HG03139 (cell line): ENCODE results near the gene TUBB2A.
"Not testable (repeated sequence)": the region's sequence is repeated elsewhere in the genome, so short reads cannot be mapped to it uniquely, and the experiment has no call there.

Experiments
- ATAC-seq: cut with Tn5 transposase; IDR thresholded peaks from one replicate; pipeline ENCODE4 v1.9.1; 2021; ENCODE audit not compliant: unreplicated experiment

Gene TUBB2A

DNA sequence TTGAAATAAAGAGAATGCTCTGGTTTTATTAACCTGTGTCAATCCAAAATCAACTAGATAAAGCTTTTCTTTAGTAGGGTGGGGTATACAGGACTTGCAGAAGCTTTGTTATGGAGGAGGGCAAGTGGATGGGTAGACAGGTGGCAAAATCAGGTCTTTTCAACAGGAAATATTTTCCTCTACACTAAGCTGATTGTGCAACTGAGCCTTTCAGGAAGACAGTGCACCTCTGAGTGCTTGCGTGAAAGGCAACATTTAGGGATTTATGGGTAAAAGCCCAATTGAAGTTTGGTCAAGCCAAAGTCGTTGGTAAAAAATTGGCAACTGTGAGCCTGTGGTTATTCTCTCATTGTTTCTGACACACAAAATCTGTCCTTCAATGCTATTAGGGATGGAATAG, 23.8 kb upstream of the TUBB2A start:
- ATAC-seq: no peak

DNA sequence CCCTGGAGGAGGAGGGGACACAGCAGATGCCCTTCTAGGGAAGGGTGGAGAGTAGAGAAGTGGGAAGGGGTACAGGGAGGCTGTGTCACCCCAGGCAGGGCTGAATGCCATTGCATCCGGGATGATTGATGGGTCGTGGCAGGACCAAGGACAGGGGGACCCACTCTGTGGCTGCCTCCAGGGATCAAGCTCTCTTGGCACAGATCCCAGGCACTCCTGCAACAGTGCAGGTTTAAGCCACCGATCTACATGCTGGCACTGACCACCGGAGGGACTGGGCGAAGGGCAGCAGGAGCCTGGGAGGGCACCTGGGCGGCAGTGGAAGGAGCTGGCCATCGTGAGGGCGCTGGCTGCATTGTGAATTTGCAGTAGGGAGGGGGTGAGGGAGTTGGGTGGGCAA, 22.6 kb upstream of the TUBB2A start:
- ATAC-seq: not testable (repeated sequence)

DNA sequence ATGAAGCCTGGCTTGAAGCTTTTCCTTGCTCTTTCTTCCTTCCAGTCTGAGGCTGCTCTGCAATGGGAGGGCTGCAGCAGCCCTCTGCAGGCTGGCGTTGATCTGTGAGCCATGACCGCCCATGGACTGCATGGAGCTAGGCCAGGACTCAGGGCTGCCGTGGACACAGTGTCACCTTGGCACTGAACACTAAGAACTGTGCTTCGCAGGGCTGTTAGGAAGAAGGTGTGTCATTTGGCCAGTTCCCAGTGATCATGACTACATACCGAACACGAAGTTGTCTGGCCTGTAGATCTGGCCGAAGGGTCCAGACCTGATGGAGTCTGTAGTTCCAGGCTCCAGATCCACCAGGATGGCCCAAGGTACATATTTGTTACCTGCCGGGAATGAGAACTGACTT, 21.3 kb upstream of the TUBB2A start:
- ATAC-seq: not testable (repeated sequence)

DNA sequence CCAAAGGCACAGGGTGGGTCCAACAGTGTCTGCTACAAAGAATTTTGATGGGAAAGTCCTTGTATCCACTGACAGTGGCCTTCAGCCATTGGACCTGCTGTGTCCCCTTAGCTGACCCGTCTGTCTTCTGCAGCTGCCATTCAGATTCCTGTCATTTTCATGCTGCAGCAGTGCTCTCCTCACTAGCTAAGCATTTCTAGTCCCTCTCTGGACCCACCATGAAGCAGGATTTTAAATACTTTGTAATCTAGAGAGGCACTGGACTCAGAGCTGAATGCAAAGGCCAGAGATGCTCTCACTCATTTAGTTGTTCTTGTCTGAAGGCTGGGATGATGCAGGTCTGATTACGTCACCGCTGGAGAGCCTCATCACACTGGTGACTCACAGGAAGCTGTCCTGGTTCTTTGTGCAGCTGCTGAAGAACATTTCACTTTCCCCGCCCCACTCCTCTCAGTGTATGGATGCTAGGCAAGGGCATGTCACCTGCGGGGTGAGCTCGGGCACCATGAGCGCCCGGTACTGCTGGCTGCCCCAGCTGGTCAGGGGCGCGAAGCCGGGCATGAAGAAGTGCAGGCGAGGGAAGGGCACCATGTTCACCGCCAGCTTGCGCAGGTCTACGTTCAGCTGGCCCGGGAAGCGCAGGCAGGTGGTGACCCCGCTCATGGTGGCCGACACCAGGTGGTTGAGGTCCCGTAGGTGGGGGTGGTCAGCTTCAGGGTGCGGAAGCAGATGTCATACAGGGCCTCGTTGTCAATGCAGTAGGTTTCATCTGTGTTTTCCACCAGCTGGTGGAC, 19.4 kb upstream of the TUBB2A start:
- no peak for ATAC-seq

DNA sequence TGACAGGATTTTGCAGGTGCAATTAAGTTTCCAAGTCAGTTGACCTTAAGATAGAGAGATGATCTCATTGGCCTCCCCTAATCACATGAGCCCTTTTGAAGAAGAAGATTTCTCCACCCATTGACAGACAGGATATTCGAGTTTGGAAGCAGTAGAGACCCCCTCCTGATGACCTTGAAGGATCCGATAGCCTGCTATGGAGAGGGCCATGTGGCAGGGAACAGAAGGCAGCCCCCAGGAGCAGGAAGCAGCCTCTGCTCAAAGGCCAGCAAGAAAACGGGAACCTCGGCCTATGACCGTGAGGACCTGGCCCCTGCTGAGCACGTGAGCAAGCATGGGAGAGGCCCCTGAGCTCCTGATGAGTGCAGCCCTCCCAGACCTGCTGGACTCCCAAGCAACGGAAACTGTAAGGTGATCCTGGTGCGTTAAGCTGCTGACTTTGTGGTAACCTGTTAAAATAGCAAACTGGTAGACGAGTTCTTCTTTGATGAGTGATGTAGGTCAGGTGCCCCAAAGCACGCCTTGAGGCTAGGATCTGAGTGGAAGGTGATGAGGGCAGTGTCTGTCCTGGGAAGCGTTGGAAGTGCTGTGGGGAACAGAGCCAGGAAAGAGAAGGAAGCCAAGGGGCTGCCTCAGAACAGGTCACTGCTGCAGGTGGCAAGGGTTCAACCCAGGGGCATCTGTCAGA, 18.5 kb upstream of the TUBB2A start:
- ATAC-seq: no peak

DNA sequence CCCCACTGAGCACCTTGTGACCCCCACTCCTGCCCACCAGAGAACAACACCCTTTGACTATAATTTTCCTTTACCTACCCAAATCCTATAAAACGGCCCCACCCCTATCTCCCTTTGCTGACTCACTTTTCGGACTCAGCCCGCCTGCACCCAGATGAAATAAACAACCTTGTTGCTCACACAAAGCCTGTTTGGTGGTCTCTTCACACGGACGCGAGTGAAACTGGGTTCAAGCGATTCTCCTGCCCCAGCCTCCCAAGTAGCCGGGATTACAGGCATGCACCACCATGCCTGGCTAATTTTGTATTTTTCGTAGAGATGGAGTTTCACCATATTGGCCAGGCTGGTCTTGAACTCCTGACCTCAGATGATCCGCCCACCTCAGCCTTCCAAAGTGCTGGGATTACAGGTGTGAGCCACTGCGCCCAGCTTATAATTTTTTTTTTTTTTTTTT, 16.3 kb upstream of the TUBB2A start:
- not testable (repeated sequence) for ATAC-seq

DNA sequence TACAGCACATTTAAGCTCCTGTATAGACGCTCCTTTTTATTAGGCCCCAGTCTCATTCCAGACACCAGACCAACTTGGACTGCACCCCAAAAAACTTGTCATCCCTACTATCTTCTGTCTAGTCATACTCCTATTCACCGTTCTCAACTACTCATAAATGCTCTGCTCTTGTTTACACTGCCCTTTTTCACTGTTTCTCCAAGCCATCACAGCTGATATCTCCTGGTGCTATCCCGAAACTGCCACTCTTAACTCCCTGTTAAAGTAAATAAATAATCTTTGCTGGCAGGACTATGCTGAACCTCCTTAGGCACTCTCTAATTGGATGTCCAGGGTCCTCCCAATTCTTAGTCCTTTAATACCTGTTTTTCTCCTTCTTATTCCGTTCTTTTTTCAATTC, 15.4 kb upstream of the TUBB2A start:
- not testable (repeated sequence) for ATAC-seq

DNA sequence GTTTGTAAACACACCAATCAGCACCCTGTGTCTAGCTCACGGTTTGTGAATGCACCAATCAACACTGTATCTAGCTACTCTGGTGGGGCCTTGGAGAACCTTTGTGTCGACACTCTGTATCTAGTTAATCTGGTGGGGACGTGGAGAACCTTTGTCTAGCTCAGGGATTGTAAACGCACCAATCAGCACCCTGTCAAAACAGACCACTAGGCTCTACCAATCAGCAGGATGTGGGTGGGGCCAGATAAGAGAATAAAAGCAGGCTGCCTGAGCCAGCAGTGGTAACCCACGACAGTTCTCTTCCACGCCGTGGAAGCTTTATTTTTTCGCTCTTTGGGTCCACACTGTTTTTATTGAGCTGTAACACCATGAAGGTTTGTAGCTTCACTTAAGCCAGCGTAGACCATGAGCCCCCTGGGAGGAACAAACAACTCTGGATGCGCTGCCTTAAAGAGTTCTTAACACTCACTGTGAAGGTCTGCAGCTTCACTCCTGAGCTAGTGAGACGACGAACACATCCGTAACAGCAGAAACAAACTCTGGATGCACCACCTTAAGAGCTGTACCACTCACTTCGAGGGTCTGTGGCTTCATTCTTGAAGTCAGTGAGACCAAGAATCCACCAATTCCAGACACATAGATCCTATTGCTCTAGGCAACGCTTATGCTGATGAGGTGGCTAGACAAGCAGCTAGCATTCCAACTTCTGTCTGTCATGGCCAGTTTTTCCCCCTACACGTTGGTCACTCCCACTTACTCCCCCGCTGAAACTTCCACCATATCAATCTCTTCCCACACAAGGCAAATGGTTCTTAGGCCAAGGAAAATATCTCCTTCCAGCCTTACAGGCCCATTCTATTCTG, 14.2 kb upstream of the TUBB2A start:
- not testable (repeated sequence) for ATAC-seq

DNA sequence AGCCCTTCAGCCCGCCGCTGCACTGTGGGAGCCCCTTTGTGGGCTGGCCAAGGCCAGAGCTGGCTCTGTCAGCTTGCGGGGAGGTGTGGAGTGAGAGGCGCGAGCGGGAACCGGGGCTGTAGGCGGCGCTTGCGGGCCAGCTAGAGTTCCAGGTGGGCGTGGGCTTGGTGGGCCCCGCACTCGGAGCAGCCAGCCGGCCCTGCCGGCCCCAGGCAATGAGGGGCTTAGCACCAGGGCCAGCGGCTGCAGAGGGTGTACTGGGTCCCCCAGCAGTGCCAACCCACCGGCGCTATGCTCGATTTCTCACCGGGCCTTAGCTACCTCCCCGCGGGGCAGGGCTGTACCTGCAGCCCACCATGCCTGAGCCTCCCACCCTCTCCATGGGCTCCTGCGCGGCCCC, 13.3 kb upstream of the TUBB2A start:
- ATAC-seq: not testable (repeated sequence)

DNA sequence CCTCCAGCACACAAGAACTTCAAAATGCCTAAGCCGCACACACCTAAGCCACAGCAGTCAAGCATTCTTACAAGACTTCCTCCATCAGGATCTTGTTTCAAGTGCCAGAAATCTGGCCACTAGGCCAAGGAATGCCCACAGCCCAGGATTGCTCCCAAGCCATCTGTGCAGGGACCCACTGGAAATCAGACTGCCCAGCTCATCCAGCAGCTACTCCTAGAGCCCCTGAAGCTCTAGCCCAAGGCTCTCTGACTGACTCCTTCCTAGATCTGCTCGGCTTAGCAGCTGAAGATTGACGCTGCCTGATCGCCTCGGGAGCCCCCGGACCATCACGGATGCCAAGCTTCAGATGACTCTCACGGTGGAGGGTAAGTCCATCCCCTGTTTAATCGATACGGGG, 10.7 kb upstream of the TUBB2A start:
- not testable (repeated sequence) for ATAC-seq

DNA sequence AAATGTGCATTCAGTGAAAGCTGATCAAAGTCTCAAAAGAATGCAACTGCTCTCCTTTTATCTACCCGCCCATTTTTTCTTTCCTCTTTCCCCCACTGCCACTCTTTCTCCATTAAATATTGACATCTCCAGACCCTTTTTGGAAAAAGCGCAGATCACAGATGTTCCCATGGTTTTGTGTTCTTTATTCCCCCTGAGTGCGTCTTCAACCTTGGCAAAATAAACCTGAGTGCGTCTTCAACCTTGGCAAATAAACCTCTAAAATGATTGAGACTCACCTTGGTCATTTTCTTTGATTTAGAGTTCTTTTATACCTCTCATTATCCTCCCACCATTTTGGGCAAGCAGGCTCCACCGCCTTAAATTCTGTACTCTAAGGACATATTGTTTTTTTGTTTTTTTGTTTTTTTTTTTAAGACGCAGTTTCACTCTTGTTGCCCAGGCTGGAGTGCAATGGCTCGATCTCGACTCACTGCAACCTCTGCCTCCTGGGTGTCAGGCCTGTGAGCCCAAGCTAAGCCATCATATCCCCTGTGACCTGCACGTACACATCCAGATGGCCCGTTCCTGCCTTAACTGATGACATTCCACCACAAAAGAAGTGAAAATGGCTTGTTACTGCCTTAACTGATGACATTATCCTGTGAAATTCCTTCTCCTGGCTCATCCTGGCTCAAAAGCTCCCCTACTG, 9.3 kb upstream of the TUBB2A start:
- not testable (repeated sequence) for ATAC-seq

DNA sequence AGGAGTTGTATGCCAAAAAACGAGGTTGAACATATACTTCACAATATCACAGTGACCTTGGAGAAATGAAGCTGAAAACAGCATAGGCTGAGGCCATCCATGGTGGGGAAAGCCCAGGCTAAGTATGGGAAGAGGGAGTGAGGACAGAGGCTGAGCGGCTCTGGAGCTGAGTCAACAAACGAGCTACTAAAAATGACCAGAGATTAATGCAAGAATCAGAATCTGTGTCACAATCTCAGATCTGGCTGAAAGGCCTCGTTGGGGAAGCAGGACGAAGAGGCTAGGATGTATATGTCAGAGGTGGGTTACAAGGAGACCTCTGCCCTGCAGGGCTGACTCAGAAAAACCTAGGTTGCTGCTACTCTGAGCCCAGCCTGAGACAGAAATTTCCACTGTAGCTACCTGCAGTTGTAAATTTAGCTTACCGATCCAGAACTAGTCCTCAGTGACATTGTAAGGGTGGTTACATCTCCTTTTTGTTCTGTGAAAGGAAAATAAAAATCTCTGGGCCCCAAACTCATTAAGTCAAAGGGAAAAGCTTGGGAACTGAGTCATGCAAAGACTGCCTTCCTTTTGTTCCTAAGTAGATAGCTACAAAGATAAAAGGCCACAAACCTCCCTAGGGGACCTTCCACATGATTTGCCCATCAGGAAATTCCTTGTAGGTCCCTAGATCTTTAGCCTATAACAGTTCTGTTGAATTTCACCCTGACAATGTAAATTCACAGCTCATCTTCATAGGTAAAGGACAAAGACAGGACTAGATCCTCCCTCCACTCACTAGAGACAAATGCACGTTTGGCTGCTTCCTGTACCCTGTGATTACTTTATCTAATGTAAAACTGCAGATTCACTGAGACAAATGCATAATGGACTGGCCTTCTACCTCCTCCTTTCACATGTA, 8.5 kb upstream of the TUBB2A start:
- ATAC-seq: no peak

DNA sequence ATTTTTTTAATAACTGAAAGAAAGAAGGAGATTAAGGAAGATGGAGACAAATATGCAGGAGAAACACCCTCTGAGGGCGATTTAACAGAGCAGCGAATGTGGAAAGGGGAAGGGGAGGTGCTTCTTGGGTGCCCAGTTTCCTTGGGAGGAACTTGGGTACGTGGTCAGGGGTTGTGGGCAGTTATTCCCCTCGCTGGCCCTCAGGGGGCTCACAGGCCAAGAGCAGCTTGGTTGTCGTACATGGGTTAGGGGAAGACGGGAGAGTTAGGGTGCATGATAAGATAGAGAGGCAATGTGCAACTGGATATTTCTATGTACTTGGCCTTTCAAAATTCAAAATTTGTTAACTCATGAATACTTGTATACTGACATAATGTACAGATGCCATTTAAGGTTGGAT, 7.0 kb upstream of the TUBB2A start:
- no peak for ATAC-seq

DNA sequence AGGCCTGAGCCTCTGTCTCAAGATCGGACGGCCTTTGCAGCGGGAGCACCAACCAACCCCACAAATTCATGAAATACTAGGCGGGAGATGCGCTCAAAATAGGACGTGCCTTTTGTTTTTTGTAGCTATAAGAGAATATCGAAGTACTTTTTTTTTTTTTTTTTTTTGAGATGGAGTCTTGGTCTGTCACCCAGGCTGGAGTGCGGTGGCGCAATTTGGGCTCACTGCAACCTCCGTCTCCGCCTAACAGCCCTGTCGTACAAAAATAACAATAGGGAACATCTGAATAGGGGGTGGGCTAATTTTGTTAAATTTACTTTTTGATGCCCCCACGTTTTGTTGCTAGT, 5.9 kb upstream of the TUBB2A start:
- ATAC-seq: no peak

DNA sequence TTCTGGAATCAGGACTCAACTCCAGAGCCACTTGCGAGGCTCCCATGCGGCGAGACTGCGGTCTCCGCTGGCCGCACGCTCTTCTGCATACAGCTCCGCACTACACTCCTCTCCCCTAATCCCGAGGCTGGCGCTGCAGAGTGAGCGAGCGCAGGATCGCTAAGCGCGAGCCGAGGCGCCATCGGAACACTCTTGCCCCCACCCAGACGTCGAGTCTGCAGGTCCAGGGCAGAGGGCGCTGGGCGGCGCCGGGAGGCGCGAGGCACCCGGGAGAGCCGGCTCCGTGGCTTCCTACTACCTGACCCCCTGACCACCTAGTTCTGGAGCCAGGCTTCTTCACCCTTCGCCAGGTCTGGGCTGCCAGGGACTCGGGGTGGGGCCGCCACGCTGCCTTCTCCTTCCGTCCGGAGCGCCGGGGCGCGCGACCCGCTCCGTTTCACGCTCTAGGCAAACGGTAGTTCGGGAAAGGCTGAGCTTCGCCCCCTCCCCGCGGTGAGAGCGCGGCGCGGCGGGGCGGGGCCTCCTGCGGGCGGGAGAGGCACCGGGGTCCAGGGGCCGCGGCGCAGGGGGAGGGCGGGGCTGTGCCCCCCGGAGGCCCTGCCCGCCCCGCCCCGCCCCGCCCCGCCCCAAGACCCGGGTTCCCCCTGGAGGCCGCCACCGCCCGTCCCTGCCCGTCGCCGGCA, 5.4 kb upstream of the TUBB2A start:
- peak; percentile 51 for ATAC-seq

DNA sequence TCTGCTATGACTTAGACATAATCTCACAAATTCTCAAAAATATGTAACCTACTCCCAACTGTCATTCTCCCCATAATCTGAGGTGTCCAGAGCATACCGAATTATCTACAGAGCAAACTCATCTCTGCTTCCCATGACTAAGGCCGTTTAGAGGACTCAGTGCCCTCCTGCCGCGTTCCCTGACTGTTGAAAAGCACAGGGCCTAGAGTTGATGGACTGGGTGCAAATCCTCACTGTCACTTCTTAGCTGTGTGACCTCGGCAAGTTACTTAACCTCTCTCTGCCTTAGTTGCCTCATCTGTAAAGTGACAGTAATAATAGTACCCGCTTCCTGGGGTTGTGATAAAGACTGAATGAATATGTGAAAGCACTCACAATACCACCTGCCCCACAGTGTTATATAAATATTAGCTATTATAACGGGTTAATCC, 4.7 kb upstream of the TUBB2A start:
- ATAC-seq: no peak

DNA sequence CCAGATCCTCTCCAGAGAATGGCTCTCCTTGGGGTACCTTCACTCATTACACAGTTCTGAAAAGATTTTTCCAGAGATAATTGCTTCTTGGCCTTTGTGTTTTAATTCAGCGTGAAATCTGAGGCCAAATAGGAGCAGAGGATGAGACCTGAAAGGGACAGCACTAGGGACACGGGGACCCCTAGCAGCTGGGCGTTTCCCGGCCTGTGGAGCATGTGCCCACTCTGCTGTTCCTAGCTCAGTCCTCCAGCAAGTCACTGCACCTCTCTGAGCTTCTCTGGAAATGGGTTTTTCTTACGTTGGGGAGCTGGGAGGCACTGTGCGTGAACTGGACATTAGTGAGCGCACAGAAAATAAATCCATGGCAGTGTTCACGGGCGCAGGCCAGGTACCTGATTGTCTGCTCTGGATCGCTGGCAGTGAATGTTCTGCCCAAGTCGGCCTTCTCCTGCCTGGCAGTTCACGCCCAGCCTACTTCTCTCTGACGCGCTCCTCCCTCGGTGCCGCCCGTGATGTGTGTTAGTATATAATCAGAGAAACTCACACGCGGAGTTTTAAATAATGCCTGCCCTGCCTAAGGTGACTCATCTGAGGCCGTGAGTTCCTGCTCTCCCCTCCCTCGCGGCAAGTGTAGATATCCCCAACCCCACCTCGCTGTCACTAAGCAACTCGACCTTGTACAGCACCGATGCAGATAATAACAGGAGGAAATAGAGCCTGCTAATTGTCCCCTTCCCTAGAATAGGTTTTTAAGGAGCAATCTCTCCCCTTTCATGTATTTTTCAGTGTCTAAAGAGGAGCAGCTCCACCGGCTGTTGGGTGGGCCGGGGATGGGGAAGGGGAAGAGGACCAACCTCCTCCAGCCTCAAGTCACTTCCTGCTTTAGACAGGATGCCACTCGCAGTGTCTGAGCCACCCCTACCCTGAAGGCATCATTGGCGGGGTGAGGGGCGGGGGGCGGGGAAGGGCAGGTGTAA, 2.7 kb upstream of the TUBB2A start:
- no peak for ATAC-seq
